ENCODE data around the gene CES5A.

DNA sequence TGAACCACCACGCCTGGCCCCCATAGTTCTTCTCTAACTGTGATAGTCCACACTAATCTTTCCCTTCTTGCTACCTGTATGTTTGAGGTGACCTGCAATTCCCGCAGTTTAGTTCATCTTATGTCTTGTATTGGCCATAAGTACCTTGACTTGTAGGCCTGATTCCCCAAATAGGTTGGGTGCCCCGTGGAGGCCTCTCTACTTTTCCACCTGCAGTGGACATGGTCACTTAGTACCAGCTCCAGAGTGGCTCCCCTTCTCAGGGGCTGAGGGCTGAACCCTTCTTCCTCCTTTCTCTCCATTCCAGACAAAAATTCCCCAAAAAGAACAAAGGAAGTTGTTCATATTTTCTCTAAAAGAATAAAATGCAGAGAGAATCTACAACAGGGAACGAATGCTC is 33.5 kb upstream of the CES5A start:
- TF ChIP-seq, protein P1, sequence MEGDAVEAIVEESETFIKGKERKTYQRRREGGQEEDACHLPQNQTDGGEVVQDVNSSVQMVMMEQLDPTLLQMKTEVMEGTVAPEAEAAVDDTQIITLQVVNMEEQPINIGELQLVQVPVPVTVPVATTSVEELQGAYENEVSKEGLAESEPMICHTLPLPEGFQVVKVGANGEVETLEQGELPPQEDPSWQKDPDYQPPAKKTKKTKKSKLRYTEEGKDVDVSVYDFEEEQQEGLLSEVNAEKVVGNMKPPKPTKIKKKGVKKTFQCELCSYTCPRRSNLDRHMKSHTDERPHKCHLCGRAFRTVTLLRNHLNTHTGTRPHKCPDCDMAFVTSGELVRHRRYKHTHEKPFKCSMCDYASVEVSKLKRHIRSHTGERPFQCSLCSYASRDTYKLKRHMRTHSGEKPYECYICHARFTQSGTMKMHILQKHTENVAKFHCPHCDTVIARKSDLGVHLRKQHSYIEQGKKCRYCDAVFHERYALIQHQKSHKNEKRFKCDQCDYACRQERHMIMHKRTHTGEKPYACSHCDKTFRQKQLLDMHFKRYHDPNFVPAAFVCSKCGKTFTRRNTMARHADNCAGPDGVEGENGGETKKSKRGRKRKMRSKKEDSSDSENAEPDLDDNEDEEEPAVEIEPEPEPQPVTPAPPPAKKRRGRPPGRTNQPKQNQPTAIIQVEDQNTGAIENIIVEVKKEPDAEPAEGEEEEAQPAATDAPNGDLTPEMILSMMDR (IDR thresholded peaks at IDR 0.05; ENCODE audit: low read depth, low read length): no peak
- no peak for TF ChIP-seq EZH2phosphoT487 (IDR thresholded peaks at IDR 0.05; ENCODE audit: low read depth)
